H1 (cell line): ENCODE data around the gene BGLAP. TPM values are rescaled to one million over a fixed set of nuclear protein-coding genes. Genes with fewer than 3 reads are reported as not detected.

Experiments used
- GABPA ChIP-seq: IDR thresholded peaks from 2 replicates; pipeline ENCODE4 v1.6.1; 2011; ENCODE audit warnings: mild to moderate bottlenecking, low read length, moderate library complexity, borderline replicate concordance; ENCODE audit not compliant: insufficient read depth
- RBBP5 ChIP-seq: IDR thresholded peaks from 2 replicates; pipeline ENCODE4 v1.7.1; 2012; ENCODE audit warnings: low read depth, mild to moderate bottlenecking, inconsistent platforms, low read length, moderate library complexity, borderline replicate concordance
- YY1 ChIP-seq: IDR thresholded peaks from 2 replicates; pipeline ENCODE4 v1.6.1; 2011; ENCODE audit warnings: low read depth, mild to moderate bottlenecking, low read length
- polyA plus RNA-seq, 7 experiments: library from polyadenylated mRNA; depleted of rRNA in 3 of 7; stranded (reverse) in 5 of 7; unstranded in 2 of 7; fragments of >200 nt in 5 of 7; fragments of 200-250 nt in 2 of 7; gene quantifications; 1 replicate in 5 of 7; 2 replicates in 1 of 7; 4 replicates in 1 of 7; pipeline versions ENCODE4 v1.2.1 to v1.2.3, GENCODE V29; 2011 to 2013; ENCODE audit warnings: missing spikeins in 2 of 7, mixed read lengths in 2 of 7
- total RNA-seq: library from RNA; stranded (reverse); fragmentation: NEBNext Ultra II Directional; extraction: Animal tissue kit (Norgen Biotek cat#: 25700); gene quantifications from 2 replicates; pipeline ENCODE4 v1.2.1, GENCODE V29; 2021
- TF ChIP-seq, protein P1 (sequence below): fragments of 300-600 bp; sonication (generic); IDR thresholded peaks from 2 replicates; pipeline ENCODE4 v1.7.1; 2012; ENCODE audit warnings: low read length, moderate library complexity, mild to moderate bottlenecking, inconsistent platforms; ENCODE audit not compliant: insufficient replicate concordance
- TF ChIP-seq, protein P2 (sequence below): IDR thresholded peaks from 2 replicates; pipeline ENCODE4 v1.6.1; 2012; ENCODE audit warnings: inconsistent platforms

Gene BGLAP
- total and polyA plus RNA-seq, 2 of the 8 experiments (the other 6 are each of a cell fraction or from before 2014, with no cell fraction given) = 1.2 to 1.5 TPM

DNA sequence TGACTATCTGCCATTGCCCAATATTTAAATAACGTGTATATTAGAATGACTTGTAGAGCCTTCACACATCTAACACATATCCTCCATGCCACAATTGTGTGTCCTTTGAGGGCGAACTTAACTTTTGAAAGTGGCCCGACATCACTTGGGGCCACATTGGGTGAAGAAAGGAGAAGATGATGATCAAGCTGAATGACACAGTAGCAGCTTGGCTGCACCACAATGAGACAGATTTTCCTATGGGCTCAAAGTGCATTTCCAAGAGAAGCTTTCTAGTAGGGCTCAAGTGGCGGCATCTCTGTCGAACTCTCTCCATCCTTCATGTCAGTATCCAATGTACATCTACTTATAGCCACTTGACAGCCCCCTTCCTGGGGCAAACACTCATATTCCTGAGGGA is 3.7 kb upstream of the BGLAP start (continued):
- TF ChIP-seq, protein P1, sequence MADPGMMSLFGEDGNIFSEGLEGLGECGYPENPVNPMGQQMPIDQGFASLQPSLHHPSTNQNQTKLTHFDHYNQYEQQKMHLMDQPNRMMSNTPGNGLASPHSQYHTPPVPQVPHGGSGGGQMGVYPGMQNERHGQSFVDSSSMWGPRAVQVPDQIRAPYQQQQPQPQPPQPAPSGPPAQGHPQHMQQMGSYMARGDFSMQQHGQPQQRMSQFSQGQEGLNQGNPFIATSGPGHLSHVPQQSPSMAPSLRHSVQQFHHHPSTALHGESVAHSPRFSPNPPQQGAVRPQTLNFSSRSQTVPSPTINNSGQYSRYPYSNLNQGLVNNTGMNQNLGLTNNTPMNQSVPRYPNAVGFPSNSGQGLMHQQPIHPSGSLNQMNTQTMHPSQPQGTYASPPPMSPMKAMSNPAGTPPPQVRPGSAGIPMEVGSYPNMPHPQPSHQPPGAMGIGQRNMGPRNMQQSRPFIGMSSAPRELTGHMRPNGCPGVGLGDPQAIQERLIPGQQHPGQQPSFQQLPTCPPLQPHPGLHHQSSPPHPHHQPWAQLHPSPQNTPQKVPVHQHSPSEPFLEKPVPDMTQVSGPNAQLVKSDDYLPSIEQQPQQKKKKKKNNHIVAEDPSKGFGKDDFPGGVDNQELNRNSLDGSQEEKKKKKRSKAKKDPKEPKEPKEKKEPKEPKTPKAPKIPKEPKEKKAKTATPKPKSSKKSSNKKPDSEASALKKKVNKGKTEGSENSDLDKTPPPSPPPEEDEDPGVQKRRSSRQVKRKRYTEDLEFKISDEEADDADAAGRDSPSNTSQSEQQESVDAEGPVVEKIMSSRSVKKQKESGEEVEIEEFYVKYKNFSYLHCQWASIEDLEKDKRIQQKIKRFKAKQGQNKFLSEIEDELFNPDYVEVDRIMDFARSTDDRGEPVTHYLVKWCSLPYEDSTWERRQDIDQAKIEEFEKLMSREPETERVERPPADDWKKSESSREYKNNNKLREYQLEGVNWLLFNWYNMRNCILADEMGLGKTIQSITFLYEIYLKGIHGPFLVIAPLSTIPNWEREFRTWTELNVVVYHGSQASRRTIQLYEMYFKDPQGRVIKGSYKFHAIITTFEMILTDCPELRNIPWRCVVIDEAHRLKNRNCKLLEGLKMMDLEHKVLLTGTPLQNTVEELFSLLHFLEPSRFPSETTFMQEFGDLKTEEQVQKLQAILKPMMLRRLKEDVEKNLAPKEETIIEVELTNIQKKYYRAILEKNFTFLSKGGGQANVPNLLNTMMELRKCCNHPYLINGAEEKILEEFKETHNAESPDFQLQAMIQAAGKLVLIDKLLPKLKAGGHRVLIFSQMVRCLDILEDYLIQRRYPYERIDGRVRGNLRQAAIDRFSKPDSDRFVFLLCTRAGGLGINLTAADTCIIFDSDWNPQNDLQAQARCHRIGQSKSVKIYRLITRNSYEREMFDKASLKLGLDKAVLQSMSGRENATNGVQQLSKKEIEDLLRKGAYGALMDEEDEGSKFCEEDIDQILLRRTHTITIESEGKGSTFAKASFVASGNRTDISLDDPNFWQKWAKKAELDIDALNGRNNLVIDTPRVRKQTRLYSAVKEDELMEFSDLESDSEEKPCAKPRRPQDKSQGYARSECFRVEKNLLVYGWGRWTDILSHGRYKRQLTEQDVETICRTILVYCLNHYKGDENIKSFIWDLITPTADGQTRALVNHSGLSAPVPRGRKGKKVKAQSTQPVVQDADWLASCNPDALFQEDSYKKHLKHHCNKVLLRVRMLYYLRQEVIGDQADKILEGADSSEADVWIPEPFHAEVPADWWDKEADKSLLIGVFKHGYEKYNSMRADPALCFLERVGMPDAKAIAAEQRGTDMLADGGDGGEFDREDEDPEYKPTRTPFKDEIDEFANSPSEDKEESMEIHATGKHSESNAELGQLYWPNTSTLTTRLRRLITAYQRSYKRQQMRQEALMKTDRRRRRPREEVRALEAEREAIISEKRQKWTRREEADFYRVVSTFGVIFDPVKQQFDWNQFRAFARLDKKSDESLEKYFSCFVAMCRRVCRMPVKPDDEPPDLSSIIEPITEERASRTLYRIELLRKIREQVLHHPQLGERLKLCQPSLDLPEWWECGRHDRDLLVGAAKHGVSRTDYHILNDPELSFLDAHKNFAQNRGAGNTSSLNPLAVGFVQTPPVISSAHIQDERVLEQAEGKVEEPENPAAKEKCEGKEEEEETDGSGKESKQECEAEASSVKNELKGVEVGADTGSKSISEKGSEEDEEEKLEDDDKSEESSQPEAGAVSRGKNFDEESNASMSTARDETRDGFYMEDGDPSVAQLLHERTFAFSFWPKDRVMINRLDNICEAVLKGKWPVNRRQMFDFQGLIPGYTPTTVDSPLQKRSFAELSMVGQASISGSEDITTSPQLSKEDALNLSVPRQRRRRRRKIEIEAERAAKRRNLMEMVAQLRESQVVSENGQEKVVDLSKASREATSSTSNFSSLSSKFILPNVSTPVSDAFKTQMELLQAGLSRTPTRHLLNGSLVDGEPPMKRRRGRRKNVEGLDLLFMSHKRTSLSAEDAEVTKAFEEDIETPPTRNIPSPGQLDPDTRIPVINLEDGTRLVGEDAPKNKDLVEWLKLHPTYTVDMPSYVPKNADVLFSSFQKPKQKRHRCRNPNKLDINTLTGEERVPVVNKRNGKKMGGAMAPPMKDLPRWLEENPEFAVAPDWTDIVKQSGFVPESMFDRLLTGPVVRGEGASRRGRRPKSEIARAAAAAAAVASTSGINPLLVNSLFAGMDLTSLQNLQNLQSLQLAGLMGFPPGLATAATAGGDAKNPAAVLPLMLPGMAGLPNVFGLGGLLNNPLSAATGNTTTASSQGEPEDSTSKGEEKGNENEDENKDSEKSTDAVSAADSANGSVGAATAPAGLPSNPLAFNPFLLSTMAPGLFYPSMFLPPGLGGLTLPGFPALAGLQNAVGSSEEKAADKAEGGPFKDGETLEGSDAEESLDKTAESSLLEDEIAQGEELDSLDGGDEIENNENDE = no peak
- TF ChIP-seq YY1 (no peak), RBBP5 (no peak), GABPA (no peak)
- TF ChIP-seq, protein P2, sequence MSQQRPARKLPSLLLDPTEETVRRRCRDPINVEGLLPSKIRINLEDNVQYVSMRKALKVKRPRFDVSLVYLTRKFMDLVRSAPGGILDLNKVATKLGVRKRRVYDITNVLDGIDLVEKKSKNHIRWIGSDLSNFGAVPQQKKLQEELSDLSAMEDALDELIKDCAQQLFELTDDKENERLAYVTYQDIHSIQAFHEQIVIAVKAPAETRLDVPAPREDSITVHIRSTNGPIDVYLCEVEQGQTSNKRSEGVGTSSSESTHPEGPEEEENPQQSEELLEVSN = no peak
